Pancreas (tissue), 10 donors: ENCODE data around the gene HOXA10. TPM values are rescaled to one million over a fixed set of nuclear protein-coding genes. Genes with fewer than 3 reads are reported as not detected.
A peak's percentile ranks its signal among the peaks of the same experiment; 100 is the strongest.

Experiments used
- ATAC-seq, 4 donors: fragments of 200-7000 bp; cut with Tn5 transposase; one replicate each; pipeline versions ENCODE4 v1.8.0 to v1.9.1; 2020; ENCODE audit warnings: mild to moderate bottlenecking in 4 of 4, moderate library complexity in 4 of 4
- DNase-seq, 6 donors: peaks; one replicate each; pipeline ENCODE4 v3.0.0-alpha.2; 2020
- FAIRE-seq: peaks from 2 replicates; lab custom pipeline; 2012; peaks lifted over from hg19 to GRCh38; lab: Jason Lieb, UNC
- H3K27ac ChIP-seq, 4 donors: fragments of 200-600 bp; sonication (generic); 1 replicate in 3 of 4; 2 replicates in 1 of 4; pipeline versions ENCODE4 v1.5.0 to v1.8.0; 2020
- H3K27me3 ChIP-seq, 4 donors: fragments of 200-600 bp; one replicate each; pipeline ENCODE4 v1.8.0; 2021
- H3K36me3 ChIP-seq, 3 donors: fragments of 200-600 bp; sonication (generic) in 1 of 3; one replicate each; pipeline versions ENCODE4 v1.5.0 to v1.8.0; 2020 to 2021
- H3K4me1 ChIP-seq, 3 donors: fragments of 200-600 bp; one replicate each; pipeline ENCODE4 v1.8.0; 2021
- H3K4me3 ChIP-seq, 4 donors: fragments of 200-600 bp; sonication (generic) in 2 of 4; one replicate each; pipeline versions ENCODE4 v1.5.0 to v1.8.0; 2020 to 2021
- H3K9me3 ChIP-seq, 4 donors: fragments of 200-600 bp; one replicate each; pipeline ENCODE4 v1.8.0; 2021
- CTCF ChIP-seq, 4 donors: fragments of 200-600 bp; sonication (generic) in 3 of 4; IDR thresholded peaks; one replicate each; pipeline versions ENCODE4 v1.5.0 to v1.8.0; 2021; ENCODE audit warnings: antibody characterized with exemption in 4 of 4
- WGBS, 2 donors: extraction: QIAGEN DNeasy Blood & Tissue Kit; methylation state at CpG; one replicate each; pipeline ENCODE4 v1.1.7; 2013; 5-methylcytosine and 5-hydroxymethylcytosine counted together
- intact Hi-C, 3 donors: fragments of 100-400 bp; cut with DNase I; formaldehyde crosslinking; loops; one replicate each; pipeline versions ENCODE4 v1.11.1 to v1.14.2; 2022
- polyA plus RNA-seq, 2 donors: library from polyadenylated mRNA; stranded (reverse); fragments of 200-250 nt; gene quantifications; one replicate each; pipeline ENCODE4 v1.2.3, GENCODE V29; 2013
- total RNA-seq, 6 donors: library from RNA; stranded (reverse); fragmentation: NEBNext Ultra II Directional in 4 of 6; extraction: Animal tissue kit (Norgen Biotek cat#: 25700) in 4 of 6; gene quantifications; one replicate each; pipeline versions ENCODE4 v1.2.1 to v1.2.4, GENCODE V29; 2021 to 2023
- donor health status: healthy with polysubstance abuse.
- donor health status: DM: no; HTN: no; CAD: no; lungs with moderate emphysema.
- donor health status: DM: no; HTN: no; CAD: no.
- donor health status: control.
- donor health status: control.
- donor health status: Bipolar disorder and iron deficiency.
- donor health status: DM: yes; HTN: yes; CAD: no.
- donor health status: DM: no; HTN: no; CAD: no.
- donor health status: DM: no; HTN: no; CAD: no.
- donor health status: DM: yes; HTN: yes; CAD: no.

Gene HOXA10
- total and polyA plus RNA-seq, 8 donors: 0.09 to 0.18 (median 0.14) TPM; not detected in 4

GRCh38 chr7:27194686-27195379 is 20.7 kb upstream of the HOXA10 start:
- no peak overlapping the region for H3K27ac ChIP-seq
- peak in 1 of 6 donors; percentile 30 for DNase-seq
- ATAC-seq: no peak
- no peaks in the 10 kb centered on the region for H3K36me3 ChIP-seq
- FAIRE-seq: no peak
- H3K4me1 ChIP-seq: peaks cover 0 to 12% (median 0%) of the 10 kb centered on the region in 3 donors
- WGBS, 2 donors: 23 to 34% methylated on average over 9 of the region's 9 CpGs
- TF ChIP-seq CTCF (IDR thresholded peaks at IDR 0.05): no peak
- no peak overlapping the region for H3K4me3 ChIP-seq
- intact Hi-C loops: loop anchor here in 2 of 3 donors (10.0 kb wide), 2 partner anchors 730 to 830 kb away; no protein-coding TSS in a partner anchor
- peaks cover 4 to 91% (median 44%) of the 10 kb centered on the region in 4 donors for H3K27me3 ChIP-seq
- H3K9me3 ChIP-seq: no peaks in the 10 kb centered on the region

GRCh38 chr7:27194002-27194352 is 19.9 kb upstream of the HOXA10 start:
- H3K27me3 ChIP-seq: peaks cover 4 to 91% (median 45%) of the 10 kb centered on the region in 4 donors
- intact Hi-C loops: loop anchor here in 2 of 3 donors (10.0 kb wide), 2 partner anchors 731 to 831 kb away; no protein-coding TSS in a partner anchor
- ATAC-seq (no peak), FAIRE-seq (no peak), DNase-seq (no peak)
- no peak overlapping the region for H3K27ac ChIP-seq
- peaks cover 0 to 8% (median 0%) of the 10 kb centered on the region in 3 donors for H3K4me1 ChIP-seq
- no peak overlapping the region for H3K4me3 ChIP-seq
- H3K36me3 ChIP-seq: no peaks in the 10 kb centered on the region
- WGBS, 2 donors: 42 to 48% methylated on average over 2 of the region's 2 CpGs
- no peaks in the 10 kb centered on the region for H3K9me3 ChIP-seq
- TF ChIP-seq CTCF (IDR thresholded peaks at IDR 0.05): no peak

GRCh38 chr7:27193335-27194001 is 19.3 kb upstream of the HOXA10 start:
- Histone ChIP-seq H3K27ac (no peak overlapping the region), H3K27me3 (peaks cover 4 to 91% (median 42%) of the 10 kb centered on the region in 4 donors), H3K36me3 (no peaks in the 10 kb centered on the region), H3K9me3 (no peaks in the 10 kb centered on the region), H3K4me3 (peak overlapping the region; percentile 5 to 41 (median 12)), H3K4me1 (peaks cover 0 to 11% (median 0%) of the 10 kb centered on the region in 3 donors)
- TF ChIP-seq CTCF (IDR thresholded peaks at IDR 0.05): no peak
- FAIRE-seq (no peak), DNase-seq (peak in 1 of 6 donors; percentile 13), ATAC-seq (no peak)
- intact Hi-C loops: loop anchor here in 2 of 3 donors (10.0 kb wide), 2 partner anchors 731 to 831 kb away; no protein-coding TSS in a partner anchor
- WGBS, 2 donors: 17 to 18% methylated on average over 29 of the region's 29 CpGs

GRCh38 chr7:27192546-27193334 is 18.6 kb upstream of the HOXA10 start:
- no peaks in the 10 kb centered on the region for H3K9me3 ChIP-seq
- FAIRE-seq (no peak), ATAC-seq (peak; percentile 41 to 63 (median 48)), DNase-seq (peak in 2 of 6 donors; percentile 16 to 67)
- intact Hi-C loops: loop anchor here in 2 of 3 donors (10.0 kb wide), 2 partner anchors 732 to 832 kb away; no protein-coding TSS in a partner anchor
- peaks cover 4 to 90% (median 40%) of the 10 kb centered on the region in 4 donors for H3K27me3 ChIP-seq
- H3K4me3 ChIP-seq: peak overlapping the region; percentile 5 to 41 (median 12)
- H3K4me1 ChIP-seq: peaks cover 0 to 14% (median 0%) of the 10 kb centered on the region in 3 donors
- no peaks in the 10 kb centered on the region for H3K36me3 ChIP-seq
- no peak for TF ChIP-seq CTCF (IDR thresholded peaks at IDR 0.05)
- WGBS, 2 donors: 4 to 5% methylated on average over 76 to 78 of the region's 78 CpGs
- H3K27ac ChIP-seq: no peak overlapping the region
